H1 (cell line): ENCODE data around the gene OR6N2. TPM values are rescaled to one million over a fixed set of nuclear protein-coding genes. Genes with fewer than 3 reads are reported as not detected.

Source experiments
- CTCF ChIA-PET: fragments of 300-600 bp; sonication (Branson Sonifier 250); formaldehyde crosslinking; loops from one replicate; lab custom pipeline; 2021; ENCODE audit not compliant: partially characterized antibody; lab: Charles Lee
- POLR2A ChIA-PET: fragments of 300-600 bp; sonication (Branson Sonifier 250); formaldehyde crosslinking; loops from one replicate; lab custom pipeline; 2021; ENCODE audit warnings: inconsistent platforms; ENCODE audit not compliant: partially characterized antibody; lab: Charles Lee
- DNase-seq, 2 experiments: peaks; one replicate each; pipeline versions ENCODE4 v3.0.0 to v3.0.0-alpha.2; 2010 to 2022; ENCODE audit warnings: low spot score in 2 of 2, low read depth in 1 of 2, mixed read lengths in 1 of 2
- FAIRE-seq: peaks from 2 replicates; lab custom pipeline; 2011; peaks lifted over from hg19 to GRCh38; lab: Jason Lieb, UNC
- H2AFZ ChIP-seq: 2 replicates; pipeline ENCODE4 v1.8.1; 2012; ENCODE audit warnings: low read length, inconsistent platforms
- H2AK5ac ChIP-seq: 2 replicates; pipeline ENCODE4 v1.6.1; 2013; ENCODE audit warnings: low read depth, low read length
- H2BK120ac ChIP-seq: replicated peaks from 2 replicates; pipeline ENCODE3; 2013; ENCODE audit warnings: low read depth, low read length, inconsistent platforms
- H2BK12ac ChIP-seq: 2 replicates; pipeline ENCODE4 v1.6.1; 2013; ENCODE audit warnings: low read depth, low read length
- H2BK15ac ChIP-seq: 2 replicates; pipeline ENCODE4 v1.6.1; 2013; ENCODE audit warnings: low read length
- H2BK20ac ChIP-seq: 2 replicates; pipeline ENCODE4 v1.6.1; 2013; ENCODE audit warnings: low read length
- H2BK5ac ChIP-seq: 2 replicates; pipeline ENCODE4 v1.6.1; 2013; ENCODE audit warnings: low read depth, low read length
- H3K14ac ChIP-seq: 2 replicates; pipeline ENCODE4 v1.6.1; 2013; ENCODE audit warnings: inconsistent platforms; ENCODE audit not compliant: insufficient read length
- H3K18ac ChIP-seq: 2 replicates; pipeline ENCODE4 v1.6.1; 2013; ENCODE audit warnings: low read length; ENCODE audit errors: extremely low read depth
- H3K23ac ChIP-seq: 2 replicates; pipeline ENCODE4 v1.6.1; 2013; ENCODE audit warnings: inconsistent platforms; ENCODE audit not compliant: insufficient read length
- H3K23me2 ChIP-seq: 2 replicates; pipeline ENCODE4 v1.6.1; 2013; ENCODE audit warnings: low read depth, low read length
- H3K27ac ChIP-seq: 2 replicates; pipeline ENCODE4 v1.6.1; 2011; ENCODE audit warnings: low read depth, low read length, inconsistent platforms
- H3K27me3 ChIP-seq, 4 experiments: replicated peaks in 1 of 4; 1 replicate in 1 of 4; 2 replicates in 3 of 4; pipeline versions ENCODE4 v1.6.1 to v1.8.1; 2011 to 2013; ENCODE audit warnings: low read length in 3 of 4, mild to moderate bottlenecking in 3 of 4, inconsistent platforms in 2 of 4, mixed read lengths in 2 of 4, moderate library complexity in 1 of 4; ENCODE audit not compliant: control insufficient read depth in 3 of 4, insufficient read depth in 3 of 4; ENCODE audit errors: extremely low read depth in 1 of 4
- H3K36me3 ChIP-seq, 4 experiments: 2 replicates each; pipeline versions ENCODE4 v1.6.1 to v1.8.1; 2011 to 2013; ENCODE audit warnings: mild to moderate bottlenecking in 4 of 4, low read length in 3 of 4, moderate library complexity in 2 of 4, control low read depth in 1 of 4, inconsistent platforms in 1 of 4; ENCODE audit not compliant: insufficient read depth in 4 of 4, control insufficient read depth in 2 of 4
- H3K4ac ChIP-seq: replicated peaks from 2 replicates; pipeline ENCODE3; 2013; ENCODE audit warnings: low read length, low read depth, mixed read lengths, inconsistent platforms; ENCODE audit not compliant: insufficient read length
- H3K4me1 ChIP-seq, 4 experiments: replicated peaks in 1 of 4; 1 replicate in 1 of 4; 2 replicates in 3 of 4; pipeline versions ENCODE4 v1.6.1 to v1.8.1; 2011 to 2013; ENCODE audit warnings: low read length in 3 of 4, inconsistent platforms in 2 of 4, mixed read lengths in 1 of 4; ENCODE audit not compliant: insufficient read depth in 4 of 4, control insufficient read depth in 3 of 4
- H3K4me2 ChIP-seq, 2 experiments: 2 replicates each; pipeline versions ENCODE4 v1.6.1 to v1.8.1; 2011 to 2013; ENCODE audit warnings: low read depth in 2 of 2, low read length in 2 of 2, control low read depth in 1 of 2, inconsistent platforms in 1 of 2, mild to moderate bottlenecking in 1 of 2; ENCODE audit not compliant: insufficient read depth in 1 of 2
- H3K4me3 ChIP-seq, 4 experiments: fragments of 200-600, 300-600 bp in 1 of 4; sonication (generic), shearing (Covaris generic), sonication (Bioruptor Twin) in 1 of 4; 2 replicates each; pipeline versions ENCODE4 v1.5.1 to v1.8.1; 2011 to 2016; ENCODE audit warnings: low read length in 4 of 4, low read depth in 3 of 4, control low read depth in 2 of 4, inconsistent platforms in 2 of 4, mild to moderate bottlenecking in 2 of 4, mixed read lengths in 1 of 4, moderate library complexity in 1 of 4; ENCODE audit not compliant: insufficient read depth in 2 of 4; ENCODE audit errors: extremely low read depth in 1 of 4
- H3K56ac ChIP-seq: replicated peaks from 2 replicates; pipeline ENCODE3; 2013; ENCODE audit warnings: low read depth, mild to moderate bottlenecking, mixed read lengths, low read length, inconsistent platforms; ENCODE audit not compliant: insufficient read length
- H3K79me1 ChIP-seq: 2 replicates; pipeline ENCODE4 v1.6.1; 2013; ENCODE audit warnings: low read depth, low read length, control low read depth
- H3K79me2 ChIP-seq, 2 experiments: 2 replicates each; pipeline versions ENCODE4 v1.6.1 to v1.8.1; 2012 to 2013; ENCODE audit warnings: low read length in 2 of 2, mild to moderate bottlenecking in 2 of 2, inconsistent platforms in 1 of 2; ENCODE audit not compliant: insufficient read depth in 2 of 2, control insufficient read depth in 1 of 2
- H3K9ac ChIP-seq, 4 experiments: replicated peaks in 1 of 4; 1 replicate in 1 of 4; 2 replicates in 3 of 4; pipeline versions ENCODE4 v1.6.1 to v1.8.1; 2011 to 2013; ENCODE audit warnings: low read depth in 3 of 4, low read length in 3 of 4, control low read depth in 2 of 4, mild to moderate bottlenecking in 2 of 4, moderate library complexity in 2 of 4, inconsistent platforms in 1 of 4; ENCODE audit errors: extremely low read depth in 1 of 4
- H3K9me3 ChIP-seq, 2 experiments: 2 replicates each; pipeline versions ENCODE4 v1.6.1 to v1.8.1; 2012 to 2013; ENCODE audit warnings: mild to moderate bottlenecking in 2 of 2, moderate library complexity in 2 of 2, control low read depth in 1 of 2, inconsistent platforms in 1 of 2, low read depth in 1 of 2, low read length in 1 of 2, mixed read lengths in 1 of 2; ENCODE audit not compliant: insufficient read depth in 2 of 2
- H4K20me1 ChIP-seq, 2 experiments: replicated peaks in 1 of 2; 2 replicates each; pipeline versions ENCODE3 to v1.8.1; 2011 to 2013; ENCODE audit warnings: inconsistent platforms in 2 of 2, low read length in 2 of 2, mild to moderate bottlenecking in 1 of 2; ENCODE audit not compliant: insufficient read depth in 2 of 2, control insufficient read depth in 1 of 2
- H4K5ac ChIP-seq: 2 replicates; pipeline ENCODE4 v1.6.1; 2013; ENCODE audit warnings: low read length, low read depth, mixed read lengths, inconsistent platforms; ENCODE audit not compliant: insufficient read length
- H4K8ac ChIP-seq: 2 replicates; pipeline ENCODE4 v1.8.0; 2013; ENCODE audit warnings: mild to moderate bottlenecking, moderate library complexity, low read length, inconsistent platforms; ENCODE audit not compliant: insufficient read depth; ENCODE audit errors: extremely low read depth
- H4K91ac ChIP-seq: replicated peaks from 2 replicates; pipeline ENCODE3; 2013; ENCODE audit warnings: low read length, mixed read lengths, inconsistent platforms; ENCODE audit not compliant: insufficient read length
- CBX5 ChIP-seq: fragments of 300-800, 300-1000 bp; sonication (generic); IDR thresholded peaks from 2 replicates; pipeline ENCODE4 v1.7.1; 2016; ENCODE audit warnings: antibody characterized with exemption, low read length, low read depth
- EP300 ChIP-seq, 2 experiments: IDR thresholded peaks; 1 replicate in 1 of 2; 2 replicates in 1 of 2; pipeline ENCODE4 v1.6.1; 2011 to 2012; ENCODE audit warnings: low read depth in 2 of 2, low read length in 2 of 2, mild to moderate bottlenecking in 2 of 2, borderline replicate concordance in 1 of 2, inconsistent platforms in 1 of 2, moderate library complexity in 1 of 2
- JUN ChIP-seq: IDR thresholded peaks from 2 replicates; pipeline ENCODE4 v1.6.1; 2011; ENCODE audit warnings: low read depth, mild to moderate bottlenecking, improper control_type of control experiment, low read length
- KDM1A ChIP-seq: fragments of 200-600, 300-600 bp; sonication (generic); IDR thresholded peaks from 2 replicates; pipeline ENCODE4 v1.7.1; 2016; ENCODE audit warnings: mild to moderate bottlenecking, low read length, borderline replicate concordance
- POLR2A ChIP-seq, 2 experiments: IDR thresholded peaks; 1 replicate in 1 of 2; 2 replicates in 1 of 2; pipeline ENCODE4 v1.6.1; 2011; ENCODE audit warnings: low read depth in 2 of 2, low read length in 2 of 2, mild to moderate bottlenecking in 2 of 2; ENCODE audit errors: control extremely low read depth in 1 of 2
- POU5F1 ChIP-seq: IDR thresholded peaks from 2 replicates; pipeline ENCODE4 v1.6.1; 2011; ENCODE audit warnings: low read depth, mild to moderate bottlenecking, low read length, moderate library complexity
- RAD21 ChIP-seq, 2 experiments: IDR thresholded peaks in 1 of 2; conservative IDR thresholded peaks in 1 of 2; 2 replicates each; pipeline ENCODE4 v1.6.1; 2011; ENCODE audit warnings: low read depth in 2 of 2, low read length in 2 of 2, improper control_type of control experiment in 1 of 2, inconsistent platforms in 1 of 2, mild to moderate bottlenecking in 1 of 2, moderate library complexity in 1 of 2
- SIX5 ChIP-seq: IDR thresholded peaks from 2 replicates; pipeline ENCODE4 v1.6.1; 2011; ENCODE audit warnings: mild to moderate bottlenecking, low read depth, low read length
- SRF ChIP-seq: IDR thresholded peaks from 2 replicates; pipeline ENCODE4 v1.6.1; 2011; ENCODE audit warnings: mild to moderate bottlenecking, low read depth, low read length, moderate library complexity
- TAF1 ChIP-seq: IDR thresholded peaks from 2 replicates; pipeline ENCODE4 v1.6.1; 2011; ENCODE audit warnings: mild to moderate bottlenecking, low read depth, low read length
- WGBS, 2 experiments: shearing (Covaris generic) in 1 of 2; methylation state at CpG; one replicate each; pipeline versions ENCODE4 v1.1.6 to v1.1.7; 2013 to 2015; ENCODE audit warnings: low lambda C conversion rate in 2 of 2, mixed read lengths in 2 of 2, inconsistent platforms in 1 of 2, low coverage in 1 of 2, missing lambda C conversion rate in 1 of 2; ENCODE audit not compliant: insufficient replicate concordance in 2 of 2, insufficient coverage in 1 of 2, insufficient read length in 1 of 2; ENCODE audit errors: extremely low coverage in 1 of 2, missing lambda C conversion rate in 1 of 2; 5-methylcytosine and 5-hydroxymethylcytosine counted together
- polyA plus RNA-seq, 7 experiments: library from polyadenylated mRNA; depleted of rRNA in 3 of 7; stranded (reverse) in 5 of 7; unstranded in 2 of 7; fragments of >200 nt in 5 of 7; fragments of 200-250 nt in 2 of 7; gene quantifications; 1 replicate in 5 of 7; 2 replicates in 1 of 7; 4 replicates in 1 of 7; pipeline versions ENCODE4 v1.2.1 to v1.2.3, GENCODE V29; 2011 to 2013; ENCODE audit warnings: missing spikeins in 2 of 7, mixed read lengths in 2 of 7
- total RNA-seq: library from RNA; stranded (reverse); fragmentation: NEBNext Ultra II Directional; extraction: Animal tissue kit (Norgen Biotek cat#: 25700); gene quantifications from 2 replicates; pipeline ENCODE4 v1.2.1, GENCODE V29; 2021
- TF ChIP-seq, protein P1 (sequence below): IDR thresholded peaks from 2 replicates; pipeline ENCODE4 v1.6.1; 2012; ENCODE audit warnings: inconsistent platforms
- TF ChIP-seq, protein P2 (sequence below): IDR thresholded peaks from 2 replicates; pipeline ENCODE4 v1.6.1; 2012; ENCODE audit warnings: low read length, inconsistent platforms

OR6N2 gene
- total and polyA plus RNA-seq, 2 of the 8 experiments (the other 6 are each of a cell fraction or from before 2014, with no cell fraction given), result not detected

DNA sequence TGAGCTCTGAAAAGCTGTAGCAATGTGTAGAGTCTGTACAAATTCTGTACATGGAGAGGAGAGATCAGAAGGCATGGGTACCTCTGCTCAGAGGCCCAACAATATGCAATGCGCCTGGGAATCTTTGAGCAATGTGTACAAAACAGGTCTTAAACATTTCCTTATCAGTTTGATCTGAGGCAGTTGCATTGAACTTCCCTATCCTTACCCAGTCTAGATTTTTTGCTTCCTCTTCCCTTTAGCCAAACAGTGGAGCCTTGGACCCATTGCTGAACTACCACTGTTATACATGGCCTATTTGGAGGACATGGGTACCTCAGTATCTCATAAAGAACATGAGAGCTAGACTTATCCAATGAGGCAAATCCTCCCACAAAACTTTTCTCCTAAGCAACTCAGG is 37.6 kb upstream of the OR6N2 start:
- Histone ChIP-seq H3K4ac (no peak overlapping the region), H3K56ac (no peak overlapping the region), H3K27me3 (no peaks in the 10 kb centered on the region), H3K4me1 (no peaks in the 10 kb centered on the region), H4K20me1 (no peaks in the 10 kb centered on the region), H2BK120ac (no peak overlapping the region), H2BK20ac (no peak overlapping the region), H3K4me2 (no peak overlapping the region), H3K9ac (no peak overlapping the region), H3K27ac (no peak overlapping the region), H2BK5ac (no peak overlapping the region), H4K8ac (no peak overlapping the region), H3K79me1 (no peaks in the 10 kb centered on the region), H4K5ac (no peak overlapping the region), H4K91ac (no peak overlapping the region), H3K36me3 (no peaks in the 10 kb centered on the region), H2BK12ac (no peak overlapping the region), H3K79me2 (no peaks in the 10 kb centered on the region), H2AK5ac (no peak overlapping the region), H3K18ac (no peak overlapping the region), H2AFZ (peak overlapping the region; percentile 36; the same call in 1 of the 2 replicates), H3K9me3 (no peaks in the 10 kb centered on the region), H3K4me3 (no peak overlapping the region), H3K23ac (no peak overlapping the region), H3K14ac (no peak overlapping the region), H2BK15ac (no peak overlapping the region), H3K23me2 (no peaks in the 10 kb centered on the region)
- 100% methylated on average over 1 of the region's 1 CpG; no CpG with 5 or more reads in 1 of the 2 experiments for WGBS, 2 experiments
- DNase-seq (no peak), FAIRE-seq (no peak)
- CTCF ChIA-PET, result no interaction called here
- POLR2A ChIA-PET, result no interaction called here
- no peak for TF ChIP-seq POU5F1
- TF ChIP-seq, protein P1, sequence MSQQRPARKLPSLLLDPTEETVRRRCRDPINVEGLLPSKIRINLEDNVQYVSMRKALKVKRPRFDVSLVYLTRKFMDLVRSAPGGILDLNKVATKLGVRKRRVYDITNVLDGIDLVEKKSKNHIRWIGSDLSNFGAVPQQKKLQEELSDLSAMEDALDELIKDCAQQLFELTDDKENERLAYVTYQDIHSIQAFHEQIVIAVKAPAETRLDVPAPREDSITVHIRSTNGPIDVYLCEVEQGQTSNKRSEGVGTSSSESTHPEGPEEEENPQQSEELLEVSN, result no peak
- TF ChIP-seq SIX5, result no peak
- TF ChIP-seq CBX5, result no peak
- no peak for TF ChIP-seq SRF
- TF ChIP-seq, protein P2, sequence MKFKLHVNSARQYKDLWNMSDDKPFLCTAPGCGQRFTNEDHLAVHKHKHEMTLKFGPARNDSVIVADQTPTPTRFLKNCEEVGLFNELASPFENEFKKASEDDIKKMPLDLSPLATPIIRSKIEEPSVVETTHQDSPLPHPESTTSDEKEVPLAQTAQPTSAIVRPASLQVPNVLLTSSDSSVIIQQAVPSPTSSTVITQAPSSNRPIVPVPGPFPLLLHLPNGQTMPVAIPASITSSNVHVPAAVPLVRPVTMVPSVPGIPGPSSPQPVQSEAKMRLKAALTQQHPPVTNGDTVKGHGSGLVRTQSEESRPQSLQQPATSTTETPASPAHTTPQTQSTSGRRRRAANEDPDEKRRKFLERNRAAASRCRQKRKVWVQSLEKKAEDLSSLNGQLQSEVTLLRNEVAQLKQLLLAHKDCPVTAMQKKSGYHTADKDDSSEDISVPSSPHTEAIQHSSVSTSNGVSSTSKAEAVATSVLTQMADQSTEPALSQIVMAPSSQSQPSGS, result no peak
- no peak for TF ChIP-seq EP300 (IDR thresholded peaks at IDR 0.05; ENCODE audit: borderline replicate concordance in 1 of 2, low read depth in 2 of 2, low read length in 2 of 2)
- TF ChIP-seq KDM1A, result no peak
- no peak for TF ChIP-seq RAD21 (IDR thresholded peaks at IDR 0.05 in 1 of 2, conservative IDR thresholded peaks at IDR 0.05 in 1 of 2; ENCODE audit: low read depth in 2 of 2, low read length in 2 of 2)
- TF ChIP-seq TAF1, result no peak
- no peak for TF ChIP-seq JUN
- TF ChIP-seq POLR2A (IDR thresholded peaks at IDR 0.05; ENCODE audit: control extremely low read depth in 1 of 2, low read depth in 2 of 2, low read length in 2 of 2), result no peak
